Neural cell (in vitro differentiated cells): ENCODE results near the gene AMN1. TPM values are rescaled to one million over a fixed set of nuclear protein-coding genes. Genes with fewer than 3 reads are reported as not detected.

ENCODE experiments used
- H2AFZ ChIP-seq: fragments of 200-600, 300-800 bp; sonication (generic), shearing (Covaris generic); 2 replicates; pipeline ENCODE4 v1.6.0; 2014; ENCODE audit warnings: low read depth, mild to moderate bottlenecking, antibody characterized with exemption, low read length, moderate library complexity
- H3F3A ChIP-seq: fragments of 200-600 bp; shearing (Covaris generic); 2 replicates; pipeline ENCODE4 v1.6.1; 2016; ENCODE audit warnings: mild to moderate bottlenecking, moderate library complexity, mixed read lengths, antibody characterized with exemption, low read length; ENCODE audit not compliant: insufficient read depth, poor library complexity, severe bottlenecking
- H3K27ac ChIP-seq: fragments of 200-600, 300-800 bp; sonication (generic), shearing (Covaris generic); 2 replicates; pipeline ENCODE4 v1.5.1; 2014; ENCODE audit warnings: mild to moderate bottlenecking, low read length, moderate library complexity
- H3K27me3 ChIP-seq: fragments of 300-800, 200-600 bp; sonication (generic), shearing (Covaris generic); 2 replicates; pipeline ENCODE4 v1.6.0; 2014; ENCODE audit warnings: mild to moderate bottlenecking, low read depth, low read length, moderate library complexity; ENCODE audit not compliant: insufficient read depth
- H3K36me3 ChIP-seq: fragments of 300-800, 200-600 bp; sonication (generic), shearing (Covaris generic); 2 replicates; pipeline ENCODE4 v1.5.1; 2014; ENCODE audit warnings: mild to moderate bottlenecking, antibody characterized with exemption, low read length, moderate library complexity; ENCODE audit not compliant: insufficient read depth
- H3K4me2 ChIP-seq: fragments of 300-800, 200-600 bp; sonication (generic), shearing (Covaris generic); 2 replicates; pipeline ENCODE4 v1.6.0; 2014; ENCODE audit warnings: mild to moderate bottlenecking, low read length
- H3K4me3 ChIP-seq: fragments of 300-800, 200-600 bp; sonication (generic), shearing (Covaris generic); 2 replicates; pipeline ENCODE4 v1.5.1; 2014; ENCODE audit warnings: mild to moderate bottlenecking, low read length, moderate library complexity
- H3K79me2 ChIP-seq: fragments of 200-600 bp; shearing (Covaris generic); replicated peaks from 2 replicates; pipeline ENCODE4 v1.6.0; 2014; ENCODE audit warnings: mild to moderate bottlenecking, low read length, moderate library complexity; ENCODE audit not compliant: insufficient read depth
- H3K9ac ChIP-seq: fragments of 300-800, 200-600 bp; sonication (generic), shearing (Covaris generic); 2 replicates; pipeline ENCODE4 v1.6.1; 2016; ENCODE audit warnings: mild to moderate bottlenecking, low read length, mixed read lengths
- H3K9me2 ChIP-seq: fragments of 200-600 bp; shearing (Covaris generic); 2 replicates; pipeline ENCODE4 v1.6.1; 2016; ENCODE audit warnings: mild to moderate bottlenecking, low read length, mixed read lengths; ENCODE audit not compliant: insufficient read depth
- H3K9me3 ChIP-seq: fragments of 200-600, 300-800 bp; sonication (generic), shearing (Covaris generic); 2 replicates; pipeline ENCODE4 v1.6.1; 2016; ENCODE audit warnings: mild to moderate bottlenecking, mixed run types, low read length, moderate library complexity, mixed read lengths
- H4K20me1 ChIP-seq: fragments of 200-600 bp; shearing (Covaris generic); 2 replicates; pipeline ENCODE4 v1.6.1; 2016; ENCODE audit warnings: mild to moderate bottlenecking, mixed run types; ENCODE audit not compliant: insufficient read depth
- EP300 ChIP-seq: fragments of 450-650 bp; conservative IDR thresholded peaks from 2 replicates; pipeline ENCODE4 v1.6.1; 2014; ENCODE audit warnings: antibody characterized with exemption, mild to moderate bottlenecking, moderate library complexity; ENCODE audit not compliant: poor library complexity, severe bottlenecking
- EZH2 ChIP-seq: fragments of 200-600, 300-800 bp; shearing (Covaris generic), sonication (generic); IDR thresholded peaks from 2 replicates; pipeline ENCODE4 v1.6.1; 2014; ENCODE audit warnings: antibody characterized with exemption, low read length, borderline replicate concordance, mild to moderate bottlenecking; ENCODE audit not compliant: insufficient read depth, poor library complexity, severe bottlenecking
- MXI1 ChIP-seq: fragments of 450-650 bp; conservative IDR thresholded peaks from 2 replicates; pipeline ENCODE4 v1.6.1; 2014; ENCODE audit warnings: antibody characterized with exemption, mild to moderate bottlenecking; ENCODE audit not compliant: poor library complexity, severe bottlenecking
- POLR2AphosphoS5 ChIP-seq: IDR thresholded peaks from 2 replicates; pipeline ENCODE4 v1.6.1; 2012
- RAD21 ChIP-seq: fragments of 450-650 bp; conservative IDR thresholded peaks from 2 replicates; pipeline ENCODE4 v1.6.1; 2014; ENCODE audit warnings: antibody characterized with exemption, mild to moderate bottlenecking, moderate library complexity
- SMC3 ChIP-seq: fragments of 450-650 bp; conservative IDR thresholded peaks from 2 replicates; pipeline ENCODE4 v1.6.1; 2014; ENCODE audit warnings: antibody characterized with exemption, mild to moderate bottlenecking, moderate library complexity; ENCODE audit not compliant: poor library complexity
- TAF1 ChIP-seq: IDR thresholded peaks from 2 replicates; pipeline ENCODE4 v1.6.1; 2012; ENCODE audit warnings: low read depth
- polyA plus RNA-seq: library from polyadenylated mRNA; depleted of rRNA; stranded (reverse); fragments of >200 nt; gene quantifications from 2 replicates; pipeline ENCODE4 v1.2.3, GENCODE V29; 2014
- TF ChIP-seq, protein P1 (sequence below): IDR thresholded peaks from 2 replicates; pipeline ENCODE4 v1.6.1; 2012; ENCODE audit warnings: borderline replicate concordance
- TF ChIP-seq, protein P2 (sequence below): fragments of 450-650 bp; IDR thresholded peaks from 2 replicates; pipeline ENCODE4 v1.5.1; 2014; ENCODE audit warnings: antibody characterized with exemption, mild to moderate bottlenecking, moderate library complexity; ENCODE audit not compliant: poor library complexity, severe bottlenecking

The AMN1 gene
- polyA plus RNA-seq, 1 donor from 2014 or later: 125 TPM

DNA sequence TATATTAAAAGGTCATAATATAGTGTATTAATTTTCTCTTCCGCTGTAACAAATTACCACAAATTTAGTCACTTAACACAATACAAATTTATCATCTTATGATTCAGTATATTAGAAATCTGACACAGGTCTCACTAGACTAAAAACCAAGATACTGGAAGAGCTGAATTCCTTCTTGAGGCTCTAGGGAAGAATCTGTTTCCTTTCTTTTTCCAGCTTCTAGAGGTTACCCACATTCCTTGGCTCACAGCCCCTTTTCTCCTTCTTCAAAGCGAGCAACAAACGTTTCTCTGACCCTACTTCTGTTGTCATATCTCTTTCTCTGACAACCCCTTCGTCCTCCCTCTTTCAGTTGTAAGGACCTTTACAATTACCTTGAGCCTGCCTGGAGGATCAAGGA lies 43.4 kb upstream of the AMN1 start:
- H3K36me3 ChIP-seq: no peaks in the 10 kb centered on the region
- no peak overlapping the region for H3K27ac ChIP-seq
- no peak overlapping the region for H3K4me3 ChIP-seq
- H2AFZ ChIP-seq: no peak overlapping the region
- no peaks in the 10 kb centered on the region for H3K27me3 ChIP-seq
- no peak overlapping the region for H3K4me2 ChIP-seq
- no peak overlapping the region for H3K9ac ChIP-seq
- H3K9me3 ChIP-seq: no peaks in the 10 kb centered on the region
- no peaks in the 10 kb centered on the region for H3F3A ChIP-seq
- no peaks in the 10 kb centered on the region for H3K79me2 ChIP-seq
- no peaks in the 10 kb centered on the region for H3K9me2 ChIP-seq
- TF ChIP-seq POLR2AphosphoS5 (no peak), TAF1 (no peak), MXI1 (no peak), EP300 (no peak), RAD21 (no peak), SMC3 (no peak), EZH2 (no peak)
- TF ChIP-seq, protein P1, sequence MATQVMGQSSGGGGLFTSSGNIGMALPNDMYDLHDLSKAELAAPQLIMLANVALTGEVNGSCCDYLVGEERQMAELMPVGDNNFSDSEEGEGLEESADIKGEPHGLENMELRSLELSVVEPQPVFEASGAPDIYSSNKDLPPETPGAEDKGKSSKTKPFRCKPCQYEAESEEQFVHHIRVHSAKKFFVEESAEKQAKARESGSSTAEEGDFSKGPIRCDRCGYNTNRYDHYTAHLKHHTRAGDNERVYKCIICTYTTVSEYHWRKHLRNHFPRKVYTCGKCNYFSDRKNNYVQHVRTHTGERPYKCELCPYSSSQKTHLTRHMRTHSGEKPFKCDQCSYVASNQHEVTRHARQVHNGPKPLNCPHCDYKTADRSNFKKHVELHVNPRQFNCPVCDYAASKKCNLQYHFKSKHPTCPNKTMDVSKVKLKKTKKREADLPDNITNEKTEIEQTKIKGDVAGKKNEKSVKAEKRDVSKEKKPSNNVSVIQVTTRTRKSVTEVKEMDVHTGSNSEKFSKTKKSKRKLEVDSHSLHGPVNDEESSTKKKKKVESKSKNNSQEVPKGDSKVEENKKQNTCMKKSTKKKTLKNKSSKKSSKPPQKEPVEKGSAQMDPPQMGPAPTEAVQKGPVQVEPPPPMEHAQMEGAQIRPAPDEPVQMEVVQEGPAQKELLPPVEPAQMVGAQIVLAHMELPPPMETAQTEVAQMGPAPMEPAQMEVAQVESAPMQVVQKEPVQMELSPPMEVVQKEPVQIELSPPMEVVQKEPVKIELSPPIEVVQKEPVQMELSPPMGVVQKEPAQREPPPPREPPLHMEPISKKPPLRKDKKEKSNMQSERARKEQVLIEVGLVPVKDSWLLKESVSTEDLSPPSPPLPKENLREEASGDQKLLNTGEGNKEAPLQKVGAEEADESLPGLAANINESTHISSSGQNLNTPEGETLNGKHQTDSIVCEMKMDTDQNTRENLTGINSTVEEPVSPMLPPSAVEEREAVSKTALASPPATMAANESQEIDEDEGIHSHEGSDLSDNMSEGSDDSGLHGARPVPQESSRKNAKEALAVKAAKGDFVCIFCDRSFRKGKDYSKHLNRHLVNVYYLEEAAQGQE: no peak
- TF ChIP-seq, protein P2, sequence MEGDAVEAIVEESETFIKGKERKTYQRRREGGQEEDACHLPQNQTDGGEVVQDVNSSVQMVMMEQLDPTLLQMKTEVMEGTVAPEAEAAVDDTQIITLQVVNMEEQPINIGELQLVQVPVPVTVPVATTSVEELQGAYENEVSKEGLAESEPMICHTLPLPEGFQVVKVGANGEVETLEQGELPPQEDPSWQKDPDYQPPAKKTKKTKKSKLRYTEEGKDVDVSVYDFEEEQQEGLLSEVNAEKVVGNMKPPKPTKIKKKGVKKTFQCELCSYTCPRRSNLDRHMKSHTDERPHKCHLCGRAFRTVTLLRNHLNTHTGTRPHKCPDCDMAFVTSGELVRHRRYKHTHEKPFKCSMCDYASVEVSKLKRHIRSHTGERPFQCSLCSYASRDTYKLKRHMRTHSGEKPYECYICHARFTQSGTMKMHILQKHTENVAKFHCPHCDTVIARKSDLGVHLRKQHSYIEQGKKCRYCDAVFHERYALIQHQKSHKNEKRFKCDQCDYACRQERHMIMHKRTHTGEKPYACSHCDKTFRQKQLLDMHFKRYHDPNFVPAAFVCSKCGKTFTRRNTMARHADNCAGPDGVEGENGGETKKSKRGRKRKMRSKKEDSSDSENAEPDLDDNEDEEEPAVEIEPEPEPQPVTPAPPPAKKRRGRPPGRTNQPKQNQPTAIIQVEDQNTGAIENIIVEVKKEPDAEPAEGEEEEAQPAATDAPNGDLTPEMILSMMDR: no peak
- no peaks in the 10 kb centered on the region for H4K20me1 ChIP-seq

DNA sequence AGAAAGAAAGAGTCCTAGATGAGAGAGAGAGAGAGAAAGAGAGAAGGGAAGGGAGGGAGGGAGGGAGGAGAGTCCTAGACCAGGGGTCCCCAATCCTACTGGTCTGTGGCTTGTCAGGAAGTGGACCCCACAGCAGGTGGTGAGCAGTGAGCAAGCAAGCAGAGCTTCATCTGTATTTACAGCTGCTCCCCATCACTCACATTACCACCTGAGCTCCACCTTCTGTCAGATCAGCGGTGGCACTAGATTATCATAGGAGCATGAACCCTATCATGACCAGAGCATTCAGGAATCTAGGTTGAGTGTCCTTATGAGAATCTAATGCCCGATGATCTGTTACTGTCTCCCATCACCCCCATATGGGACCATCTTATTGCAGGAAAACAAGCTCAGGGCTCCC lies 39.2 kb upstream of the AMN1 start:
- no peaks in the 10 kb centered on the region for H4K20me1 ChIP-seq
- H3K79me2 ChIP-seq: no peaks in the 10 kb centered on the region
- H3K27ac ChIP-seq: no peak overlapping the region
- H3K9ac ChIP-seq: no peak overlapping the region
- no peaks in the 10 kb centered on the region for H3K36me3 ChIP-seq
- H3K27me3 ChIP-seq: no peaks in the 10 kb centered on the region
- H3F3A ChIP-seq: no peaks in the 10 kb centered on the region
- no peaks in the 10 kb centered on the region for H3K9me2 ChIP-seq
- no peak overlapping the region for H2AFZ ChIP-seq
- TF ChIP-seq, protein P2: no peak
- TF ChIP-seq EP300 (no peak), RAD21 (no peak), TAF1 (no peak), EZH2 (no peak), SMC3 (no peak), MXI1 (no peak), POLR2AphosphoS5 (no peak)
- TF ChIP-seq, protein P1: no peak
- no peak overlapping the region for H3K4me3 ChIP-seq
- no peaks in the 10 kb centered on the region for H3K9me3 ChIP-seq
- no peak overlapping the region for H3K4me2 ChIP-seq
